CD14-positive monocyte (primary cell): Measurements from ENCODE around the gene MRPL51. TPM values are rescaled to one million over a fixed set of nuclear protein-coding genes. Genes with fewer than 3 reads are reported as not detected.

ENCODE experiments used
- DNase-seq, 3 donors: peaks; one replicate each; pipeline ENCODE4 v3.0.0-alpha.2; 2011 to 2022
- H2AFZ ChIP-seq: 2 replicates; pipeline ENCODE4 v1.6.0; 2012; ENCODE audit warnings: mild to moderate bottlenecking, low read depth, low read length, inconsistent platforms; ENCODE audit not compliant: insufficient read depth, poor library complexity, severe bottlenecking
- H3K27ac ChIP-seq, 2 donors: 1 replicate in 1 of 2; 2 replicates in 1 of 2; pipeline ENCODE4 v1.5.1; 2012 to 2013; ENCODE audit warnings: low read length in 2 of 2, control low read depth in 1 of 2, inconsistent platforms in 1 of 2, low read depth in 1 of 2, mild to moderate bottlenecking in 1 of 2
- H3K27me3 ChIP-seq, 2 donors: one replicate each; pipeline versions ENCODE4 v1.6.0 to v1.6.1; 2011 to 2013; ENCODE audit warnings: low read length in 2 of 2; ENCODE audit not compliant: control insufficient read depth in 2 of 2, insufficient read depth in 2 of 2
- H3K36me3 ChIP-seq, 2 donors: replicated peaks in 1 of 2; 1 replicate in 1 of 2; 2 replicates in 1 of 2; pipeline versions ENCODE4 v1.5.1 to v1.6.1; 2012 to 2013; ENCODE audit warnings: low read length in 2 of 2, control low read depth in 1 of 2, inconsistent platforms in 1 of 2, mild to moderate bottlenecking in 1 of 2; ENCODE audit not compliant: insufficient read depth in 2 of 2, control insufficient read depth in 1 of 2
- H3K4me1 ChIP-seq, 2 donors: 1 replicate in 1 of 2; 2 replicates in 1 of 2; pipeline versions ENCODE4 v1.5.1 to v1.6.1; 2012 to 2013; ENCODE audit warnings: low read length in 2 of 2, control low read depth in 1 of 2, inconsistent platforms in 1 of 2, mild to moderate bottlenecking in 1 of 2, moderate library complexity in 1 of 2; ENCODE audit not compliant: insufficient read depth in 2 of 2, control insufficient read depth in 1 of 2
- H3K4me2 ChIP-seq: replicated peaks from 2 replicates; pipeline ENCODE3; 2012; ENCODE audit warnings: low read length, moderate library complexity, mild to moderate bottlenecking; ENCODE audit not compliant: poor library complexity, severe bottlenecking; ENCODE audit errors: extremely low read depth
- H3K4me3 ChIP-seq, 3 experiments: fragments of 200-600 bp in 1 of 3; sonication (generic) in 1 of 3; replicated peaks in 1 of 3; 1 replicate in 2 of 3; 2 replicates in 1 of 3; pipeline ENCODE4 v1.5.1; 2011 to 2013; ENCODE audit warnings: low read length in 3 of 3, mild to moderate bottlenecking in 3 of 3, control low read depth in 2 of 3, low read depth in 2 of 3, inconsistent platforms in 1 of 3, moderate library complexity in 1 of 3
- H3K79me2 ChIP-seq: 2 replicates; pipeline ENCODE4 v1.6.0; 2012; ENCODE audit warnings: mild to moderate bottlenecking, control low read depth, inconsistent platforms, low read length, moderate library complexity; ENCODE audit not compliant: insufficient read depth
- H3K9ac ChIP-seq: 2 replicates; pipeline ENCODE4 v1.6.0; 2017; ENCODE audit warnings: low read length, mild to moderate bottlenecking; ENCODE audit not compliant: insufficient read depth, poor library complexity, severe bottlenecking
- H3K9me3 ChIP-seq, 2 donors: replicated peaks in 1 of 2; 1 replicate in 1 of 2; 2 replicates in 1 of 2; pipeline versions ENCODE4 v1.5.1 to v1.6.1; 2012 to 2013; ENCODE audit warnings: low read length in 2 of 2, control low read depth in 1 of 2; ENCODE audit not compliant: control insufficient read depth in 1 of 2, insufficient read depth in 1 of 2
- H4K20me1 ChIP-seq: 2 replicates; pipeline ENCODE4 v1.6.0; 2012; ENCODE audit warnings: mild to moderate bottlenecking, low read length, control low read depth, moderate library complexity; ENCODE audit not compliant: insufficient read depth
- H3K27ac Mint-ChIP-seq, 7 donors: one replicate each; pipeline ENCODE4 v1.8.0; 2020; ENCODE audit warnings: mild to moderate bottlenecking in 7 of 7, mixed read lengths in 7 of 7, moderate library complexity in 6 of 7, inconsistent platforms in 2 of 7
- H3K27me3 Mint-ChIP-seq, 3 donors: one replicate each; pipeline ENCODE4 v1.8.0; 2021 to 2022; ENCODE audit warnings: low read depth in 3 of 3, mild to moderate bottlenecking in 3 of 3, mixed read lengths in 3 of 3, moderate library complexity in 3 of 3, inconsistent platforms in 1 of 3
- H3K36me3 Mint-ChIP-seq, 2 donors: one replicate each; pipeline ENCODE4 v1.8.0; 2020; ENCODE audit warnings: mixed read lengths in 2 of 2, inconsistent platforms in 1 of 2, mild to moderate bottlenecking in 1 of 2
- H3K4me1 Mint-ChIP-seq: one replicate; pipeline ENCODE4 v1.8.0; 2020; ENCODE audit warnings: mild to moderate bottlenecking, mixed read lengths
- H3K4me3 Mint-ChIP-seq, 2 donors: one replicate each; pipeline ENCODE4 v1.8.0; 2020; ENCODE audit warnings: mild to moderate bottlenecking in 2 of 2, mixed read lengths in 2 of 2, moderate library complexity in 1 of 2
- H3K9me3 Mint-ChIP-seq, 7 donors: one replicate each; pipeline ENCODE4 v1.8.0; 2020 to 2022; ENCODE audit warnings: mixed read lengths in 7 of 7, mild to moderate bottlenecking in 6 of 7, moderate library complexity in 6 of 7, inconsistent platforms in 2 of 7
- CTCF ChIP-seq: fragments of 200-600 bp; IDR thresholded peaks from one replicate; pipeline ENCODE4 v1.8.0; 2022; ENCODE audit warnings: antibody characterized with exemption, mild to moderate bottlenecking
- WGBS: methylation state at CpG from one replicate; pipeline ENCODE4 v1.1.5; 2013; ENCODE audit warnings: missing lambda C conversion rate; ENCODE audit not compliant: insufficient coverage; 5-methylcytosine and 5-hydroxymethylcytosine counted together
- intact Hi-C, 2 donors: fragments of 100-400 bp; cut with micrococcal nuclease; formaldehyde crosslinking; loops; one replicate each; pipeline versions ENCODE4 v1.15.0 to v1.15.1; 2023
- polyA plus RNA-seq, 3 donors: library from polyadenylated mRNA; depleted of rRNA in 1 of 3; unstranded in 2 of 3; stranded (reverse) in 1 of 3; fragments of 300-500 nt in 2 of 3; fragments of >200 nt in 1 of 3; fragmentation: Illumina TruSeq in 2 of 3; gene quantifications; 1 replicate in 2 of 3; 2 replicates in 1 of 3; pipeline ENCODE4 v1.2.3, GENCODE V29; 2012 to 2021

MRPL51 gene
- polyA plus RNA-seq, 3 donors = 22.0 to 238 (median 189) TPM

- Histone ChIP-seq H3K4me2 (peak within 1 kb of the TSS; percentile 99), H4K20me1 (peaks cover 48% of the 10 kb centered on the region), H3K27me3 (no peaks in the 10 kb centered on the region), H3K27ac (peak within 1 kb of the TSS; percentile 94 to 96), H3K9me3 (no peaks in the 10 kb centered on the region), H2AFZ (peak within 1 kb of the TSS; percentile 94), H3K4me3 (peak within 1 kb of the TSS; percentile 75 to 96 (median 95)), H3K4me1 (peaks cover 52 to 61% of the 10 kb centered on the region in 2 donors), H3K9ac (peak within 1 kb of the TSS; percentile 90), H3K79me2 (peaks cover 70% of the 10 kb centered on the region), H3K36me3 (peaks cover 52 to 58% of the 10 kb centered on the region in 2 donors)
- peak; percentile 89 to 90 (median 90) for DNase-seq
- H3K4me1 Mint-ChIP-seq = peaks cover 53% of the 10 kb centered on the region
- H3K27ac Mint-ChIP-seq = peak within 1 kb of the TSS; percentile 95 to 99 (median 98)
- no peaks in the 10 kb centered on the region for H3K9me3 Mint-ChIP-seq
- WGBS = 1% methylated on average over 56 of the region's 62 CpGs
- intact Hi-C loops = loop anchor here (2.0 to 10.0 kb wide), 7 partner anchors 15 to 421 kb away; partner anchors contain the start of genes MRPL51 (in 1 of the 2), PTPN6 (in 1 of the 2) and VAMP1 (in 1 of the 2)
- H3K27me3 Mint-ChIP-seq = peaks cover 0 to 5% (median 2%) of the 10 kb centered on the region in 3 donors
- peaks cover 45 to 59% of the 10 kb centered on the region in 2 donors for H3K36me3 Mint-ChIP-seq
- TF ChIP-seq CTCF = no peak
- H3K4me3 Mint-ChIP-seq = peak within 1 kb of the TSS; percentile 94 to 98
Observed at GRCh38 chr12:6533923-6534694, 41.0 kb upstream of the MRPL51 start, which contains the start of gene GAPDH. GAPDH (plus strand) TSS chr12:6534517; CDS start chr12:6534833, 316 bp downstream.

GRCh38 chr12:6533653-6533922 is 40.5 kb upstream of the MRPL51 start:
- H3K4me1 ChIP-seq = peaks cover 52 to 58% of the 10 kb centered on the region in 2 donors
- H3K9me3 Mint-ChIP-seq = no peaks in the 10 kb centered on the region
- 0% methylated on average over 4 of the region's 9 CpGs for WGBS
- TF ChIP-seq CTCF = no peak
- peak overlapping the region; percentile 99 for H3K4me2 ChIP-seq
- H3K27ac Mint-ChIP-seq = peak overlapping the region; percentile 94 to 99 (median 96)
- intact Hi-C loops = loop anchor here (5.0 to 10.0 kb wide), 3 partner anchors 36 to 421 kb away; partner anchors contain the start of gene PTPN6 (in 1 of the 2)
- H3K79me2 ChIP-seq = peaks cover 66% of the 10 kb centered on the region
- H3K9ac ChIP-seq = peak overlapping the region; percentile 90
- peak overlapping the region; percentile 75 to 96 (median 95) for H3K4me3 ChIP-seq
- DNase-seq = no peak
- peaks cover 51% of the 10 kb centered on the region for H3K4me1 Mint-ChIP-seq
- H3K9me3 ChIP-seq = no peaks in the 10 kb centered on the region
- H3K27me3 Mint-ChIP-seq = peaks cover 0 to 5% (median 2%) of the 10 kb centered on the region in 3 donors
- peak overlapping the region; percentile 94 for H2AFZ ChIP-seq
- peaks cover 52 to 58% of the 10 kb centered on the region in 2 donors for H3K36me3 ChIP-seq
- H3K36me3 Mint-ChIP-seq = peaks cover 48 to 59% of the 10 kb centered on the region in 2 donors
- peaks cover 43% of the 10 kb centered on the region for H4K20me1 ChIP-seq
- no peaks in the 10 kb centered on the region for H3K27me3 ChIP-seq
- H3K4me3 Mint-ChIP-seq = peak overlapping the region; percentile 94 to 98
- peak overlapping the region; percentile 94 to 96 for H3K27ac ChIP-seq
